HUES64 (cell line): ENCODE results near the gene GCN1.

Experiments used
- H3K27ac ChIP-seq: 2 replicates; pipeline ENCODE4 v1.7.0; 2013; ENCODE audit warnings: low read depth, low read length, inconsistent platforms
- H3K27me3 ChIP-seq: 2 replicates; pipeline ENCODE4 v1.6.1; 2013; ENCODE audit warnings: mild to moderate bottlenecking, low read length; ENCODE audit not compliant: insufficient read depth
- H3K36me3 ChIP-seq: 2 replicates; pipeline ENCODE4 v1.6.1; 2013; ENCODE audit warnings: mild to moderate bottlenecking, low read length; ENCODE audit not compliant: insufficient read depth
- H3K4me1 ChIP-seq: 2 replicates; pipeline ENCODE4 v1.6.1; 2013; ENCODE audit warnings: mild to moderate bottlenecking, low read length, moderate library complexity; ENCODE audit not compliant: insufficient read depth
- H3K4me3 ChIP-seq: 2 replicates; pipeline ENCODE4 v1.5.1; 2013; ENCODE audit warnings: mild to moderate bottlenecking, low read length, moderate library complexity
- H3K9ac ChIP-seq: 2 replicates; pipeline ENCODE4 v1.6.1; 2013; ENCODE audit warnings: mild to moderate bottlenecking, low read depth, low read length
- H3K9me3 ChIP-seq: 2 replicates; pipeline ENCODE4 v1.6.1; 2013; ENCODE audit warnings: low read depth, low read length; ENCODE audit not compliant: insufficient read depth
- WGBS: fragments of 150-250, 120-280 bp; methylation state at CpG from one replicate; pipeline ENCODE4 v1.1.7; 2013; ENCODE audit warnings: missing lambda C conversion rate; 5-methylcytosine and 5-hydroxymethylcytosine counted together

GCN1 gene

DNA sequence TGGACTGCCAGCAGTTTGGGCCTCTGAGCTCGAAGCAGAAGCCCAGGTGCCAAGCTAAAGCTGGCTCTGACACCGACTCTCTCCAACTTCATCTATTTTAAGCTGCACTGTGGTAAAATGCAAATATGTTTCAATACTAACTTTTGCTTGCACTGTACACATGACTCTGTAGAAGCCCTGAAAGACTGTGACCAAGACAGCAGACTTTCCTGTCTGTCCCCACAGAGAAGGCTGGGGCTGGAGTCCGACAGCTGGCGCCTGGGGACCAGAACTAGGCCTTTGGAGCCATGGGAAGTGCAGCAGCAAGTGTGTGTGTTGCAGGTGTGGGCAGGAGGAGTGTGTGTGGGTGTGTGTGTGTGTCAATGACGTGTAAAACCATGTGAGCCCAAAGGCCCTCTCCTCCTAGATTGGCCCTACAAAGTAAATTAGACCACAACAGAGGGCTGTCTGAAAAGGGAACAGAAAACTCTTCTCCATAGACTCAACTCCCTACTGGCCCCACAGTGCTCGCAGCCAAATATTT lies 61.6 kb downstream of the GCN1 start:
- H3K27ac ChIP-seq, result no peak overlapping the region
- H3K9ac ChIP-seq, result no peak overlapping the region
- WGBS, result 98% methylated on average over 5 of the region's 6 CpGs
- no peaks in the 10 kb centered on the region for H3K27me3 ChIP-seq
- H3K9me3 ChIP-seq, result no peaks in the 10 kb centered on the region
- H3K4me3 ChIP-seq, result no peak overlapping the region
- no peaks in the 10 kb centered on the region for H3K4me1 ChIP-seq
- H3K36me3 ChIP-seq, result peaks cover 98% of the 10 kb centered on the region

DNA sequence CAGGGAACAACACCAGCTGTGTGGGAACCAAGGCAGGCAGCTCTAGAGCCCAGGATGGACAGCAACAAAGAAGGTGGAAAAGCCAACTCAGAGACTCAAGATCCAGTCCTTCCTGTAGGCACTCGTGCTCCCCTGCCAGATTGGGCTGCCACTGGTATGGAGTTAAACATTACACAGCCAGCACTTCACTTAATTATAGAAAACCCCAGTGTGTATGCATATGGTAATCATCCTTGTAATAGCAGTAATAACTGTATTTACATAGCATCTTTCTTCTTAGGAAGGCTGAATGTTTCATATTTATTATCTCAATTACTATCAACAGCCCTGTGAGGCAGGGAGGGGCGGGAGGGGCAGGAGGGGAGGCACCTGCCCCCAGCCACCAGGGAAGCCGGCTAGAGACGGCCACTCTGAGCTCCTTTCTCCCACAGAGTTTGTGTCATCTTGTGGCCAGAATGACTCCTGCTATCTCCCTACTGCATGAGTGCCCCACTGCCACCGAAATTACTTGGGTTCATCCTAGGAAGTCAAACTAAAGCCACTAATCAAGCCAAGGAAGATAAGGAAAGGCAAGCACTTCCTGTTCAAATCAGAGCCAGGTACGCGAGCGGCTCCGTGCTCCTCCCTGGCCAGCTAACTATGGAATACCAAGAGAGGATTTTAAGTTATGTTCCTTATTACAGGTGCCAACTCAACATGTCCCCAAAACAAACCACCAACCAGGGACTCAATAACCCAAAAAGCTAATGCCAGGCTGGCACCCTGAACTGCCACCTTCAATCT lies 62.3 kb downstream of the GCN1 start:
- H3K36me3 ChIP-seq, result peaks cover 98% of the 10 kb centered on the region
- H3K4me3 ChIP-seq, result no peak overlapping the region
- no peaks in the 10 kb centered on the region for H3K9me3 ChIP-seq
- no peaks in the 10 kb centered on the region for H3K27me3 ChIP-seq
- no peak overlapping the region for H3K27ac ChIP-seq
- 96% methylated on average over 8 of the region's 9 CpGs for WGBS
- no peak overlapping the region for H3K9ac ChIP-seq
- H3K4me1 ChIP-seq, result no peaks in the 10 kb centered on the region

DNA sequence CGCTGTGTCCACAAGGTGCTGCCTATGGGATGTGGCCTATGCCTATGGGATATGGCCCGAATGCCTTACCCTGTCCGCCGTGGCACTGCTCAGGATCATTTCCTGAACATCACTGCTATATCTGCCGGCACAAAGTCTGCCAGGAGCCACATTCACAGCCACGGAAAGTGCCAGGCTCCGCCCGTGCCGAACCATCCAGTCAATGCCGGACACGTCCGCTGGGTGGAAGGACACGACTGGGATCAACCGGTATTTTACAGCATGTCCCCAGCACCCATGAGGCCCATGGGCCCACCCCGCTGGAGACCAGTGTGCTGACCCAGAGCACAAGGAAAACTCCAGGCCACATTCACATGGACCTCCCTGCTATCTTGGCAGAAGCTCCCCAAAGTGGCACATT lies 63.4 kb downstream of the GCN1 start:
- Histone ChIP-seq H3K27me3 (no peaks in the 10 kb centered on the region), H3K9ac (no peak overlapping the region), H3K27ac (no peak overlapping the region), H3K4me1 (no peaks in the 10 kb centered on the region), H3K4me3 (no peak overlapping the region), H3K36me3 (peaks cover 98% of the 10 kb centered on the region), H3K9me3 (no peaks in the 10 kb centered on the region)
- WGBS, result 96% methylated on average over 15 of the region's 15 CpGs

DNA sequence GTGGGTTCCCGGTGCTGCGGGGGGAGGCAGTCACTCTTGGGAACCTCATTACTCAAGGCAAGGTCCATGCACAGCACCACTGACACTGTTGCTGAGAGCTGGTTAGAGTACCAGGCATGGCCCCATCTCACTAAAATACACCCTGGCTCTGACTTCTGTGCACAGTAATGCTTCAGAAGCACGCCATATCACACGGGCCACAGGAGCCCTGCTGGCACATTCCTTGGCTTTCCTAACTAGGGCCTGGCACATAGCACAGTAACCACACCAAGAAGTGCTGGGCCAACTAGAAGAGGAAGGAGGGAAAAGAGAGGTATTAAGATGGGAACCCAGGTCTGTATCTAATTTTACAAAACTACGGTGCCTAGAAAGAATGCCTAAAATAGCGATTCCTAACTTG lies 64.5 kb downstream of the GCN1 start:
- WGBS, result 97% methylated on average over 6 of the region's 6 CpGs
- no peaks in the 10 kb centered on the region for H3K27me3 ChIP-seq
- no peak overlapping the region for H3K27ac ChIP-seq
- H3K4me3 ChIP-seq, result no peak overlapping the region
- no peak overlapping the region for H3K9ac ChIP-seq
- no peaks in the 10 kb centered on the region for H3K9me3 ChIP-seq
- no peaks in the 10 kb centered on the region for H3K4me1 ChIP-seq
- H3K36me3 ChIP-seq, result peaks cover 93% of the 10 kb centered on the region

DNA sequence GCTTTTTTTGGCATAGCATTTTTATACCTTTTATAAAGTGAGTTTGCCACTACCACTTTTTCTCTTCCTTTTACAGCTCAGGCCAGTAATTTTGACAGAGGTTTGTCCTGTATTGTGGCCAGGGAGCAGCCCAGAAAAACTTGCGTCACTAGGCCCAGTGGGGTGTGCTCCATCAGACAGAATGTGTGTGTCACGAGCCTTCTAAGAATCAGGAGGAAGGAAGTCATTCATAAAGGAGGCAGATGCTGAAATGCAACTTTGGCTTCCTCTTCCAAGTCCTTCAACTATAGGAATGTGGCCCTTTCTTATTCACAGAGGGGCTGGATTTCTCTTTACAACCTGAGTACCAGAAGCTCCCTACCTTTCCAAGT lies 67.9 kb downstream of the GCN1 start:
- no peaks in the 10 kb centered on the region for H3K9me3 ChIP-seq
- H3K4me3 ChIP-seq, result no peak overlapping the region
- 88% methylated on average over 2 of the region's 2 CpGs for WGBS
- H3K27me3 ChIP-seq, result no peaks in the 10 kb centered on the region
- peaks cover 59% of the 10 kb centered on the region for H3K36me3 ChIP-seq
- H3K4me1 ChIP-seq, result no peaks in the 10 kb centered on the region
- no peak overlapping the region for H3K9ac ChIP-seq
- H3K27ac ChIP-seq, result peak overlapping the region; percentile 6; the same call in 1 of the 2 replicates

DNA sequence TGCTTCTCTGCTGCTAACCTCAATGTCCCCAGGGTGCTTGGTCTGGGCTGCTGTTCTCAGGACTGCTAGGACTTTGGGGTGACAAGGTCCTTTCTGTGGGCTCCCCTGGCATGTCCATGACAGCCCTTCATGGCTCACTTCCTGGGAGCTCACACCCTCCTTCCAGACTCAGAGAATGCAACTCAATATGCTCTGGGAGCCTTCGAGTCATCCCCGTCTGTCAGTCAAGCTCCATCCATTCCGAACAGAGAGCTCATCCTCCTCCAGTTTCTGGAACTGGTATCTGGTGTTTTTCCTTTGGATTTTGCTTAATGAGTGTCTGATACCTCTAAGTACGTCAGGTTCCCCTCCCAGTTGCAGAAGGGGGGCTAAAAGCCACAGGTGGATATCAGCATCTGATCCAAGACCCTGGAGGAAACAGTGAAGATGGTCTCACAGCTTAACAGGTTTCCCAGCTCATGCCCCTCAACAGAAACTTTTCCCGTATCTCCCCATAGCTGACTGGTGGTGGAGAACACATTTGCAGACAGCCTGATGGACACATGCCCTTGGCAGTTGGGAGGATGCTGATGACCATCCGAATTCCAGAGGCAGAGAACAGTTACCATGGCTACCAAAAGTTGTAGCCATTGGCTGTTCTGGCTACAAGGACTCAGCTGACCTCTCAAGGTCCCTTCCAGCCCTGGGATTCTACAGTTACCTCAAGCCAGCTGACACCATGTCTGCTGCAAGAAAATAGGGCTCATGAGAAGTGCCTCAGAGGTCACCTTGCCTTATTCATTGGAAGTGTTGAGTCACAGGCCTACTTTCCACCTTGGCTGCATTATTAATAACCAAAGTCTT lies 68.5 kb downstream of the GCN1 start:
- Histone ChIP-seq H3K4me3 (no peak overlapping the region), H3K36me3 (peaks cover 53% of the 10 kb centered on the region)

DNA sequence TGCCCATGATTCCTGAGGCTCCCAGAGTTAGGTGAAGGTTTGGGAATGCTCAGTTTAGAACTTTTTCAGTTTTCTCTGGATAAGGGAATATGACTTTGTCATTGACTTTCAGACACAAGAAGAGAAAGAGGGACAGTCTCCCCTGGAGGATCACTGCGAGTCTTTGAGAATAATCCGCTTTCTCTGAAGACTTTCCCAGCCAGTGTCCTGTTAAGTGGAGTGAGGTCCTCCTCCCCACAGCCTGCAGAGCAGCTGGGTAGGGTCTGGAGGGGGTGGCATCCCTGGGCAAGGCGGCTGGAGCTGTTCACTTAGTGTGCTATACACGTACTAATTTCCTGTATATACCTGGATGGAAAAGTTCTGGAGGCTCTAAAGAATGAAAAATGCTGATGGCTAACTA lies 69.5 kb downstream of the GCN1 start:
- Histone ChIP-seq H3K9ac (no peak overlapping the region), H3K27me3 (no peaks in the 10 kb centered on the region), H3K4me1 (no peaks in the 10 kb centered on the region), H3K36me3 (peaks cover 43% of the 10 kb centered on the region), H3K9me3 (no peaks in the 10 kb centered on the region), H3K4me3 (no peak overlapping the region), H3K27ac (no peak overlapping the region)
- 92% methylated on average over 4 of the region's 4 CpGs for WGBS

More for the DNA sequence above, 68.5 kb downstream of the GCN1 start:
- 92% methylated on average over 6 of the region's 6 CpGs for WGBS
- Histone ChIP-seq H3K27me3 (no peaks in the 10 kb centered on the region), H3K4me1 (no peaks in the 10 kb centered on the region), H3K9ac (no peak overlapping the region), H3K9me3 (no peaks in the 10 kb centered on the region), H3K27ac (peak overlapping the region; percentile 6; the same call in 1 of the 2 replicates)

DNA sequence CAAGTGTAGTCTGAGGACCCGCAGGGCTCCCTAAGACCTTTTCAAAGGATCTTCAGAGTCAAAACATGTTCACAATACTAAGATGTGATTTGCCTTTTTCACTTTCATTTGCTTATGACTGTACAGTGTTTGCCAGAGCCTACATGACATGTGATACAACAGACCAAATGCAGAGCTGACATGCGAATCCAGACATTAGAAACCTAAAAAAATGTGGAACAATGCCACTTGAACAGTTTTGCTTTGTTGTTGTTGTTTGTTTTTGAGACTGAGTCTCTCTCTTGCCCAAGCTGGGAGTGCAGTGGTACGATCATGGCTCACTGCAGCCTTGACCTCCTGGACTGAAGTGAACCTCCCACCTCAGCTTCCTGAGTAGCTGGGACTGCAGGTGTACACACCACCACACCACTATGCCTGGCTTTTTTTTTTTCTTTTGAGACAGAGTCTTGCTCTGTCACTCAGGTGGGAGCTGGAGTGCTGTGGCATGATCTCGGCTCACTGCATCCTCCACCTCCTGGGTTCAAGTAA lies 72.7 kb downstream of the GCN1 start:
- H3K9me3 ChIP-seq, result no peaks in the 10 kb centered on the region
- H3K27ac ChIP-seq, result no peak overlapping the region

DNA sequence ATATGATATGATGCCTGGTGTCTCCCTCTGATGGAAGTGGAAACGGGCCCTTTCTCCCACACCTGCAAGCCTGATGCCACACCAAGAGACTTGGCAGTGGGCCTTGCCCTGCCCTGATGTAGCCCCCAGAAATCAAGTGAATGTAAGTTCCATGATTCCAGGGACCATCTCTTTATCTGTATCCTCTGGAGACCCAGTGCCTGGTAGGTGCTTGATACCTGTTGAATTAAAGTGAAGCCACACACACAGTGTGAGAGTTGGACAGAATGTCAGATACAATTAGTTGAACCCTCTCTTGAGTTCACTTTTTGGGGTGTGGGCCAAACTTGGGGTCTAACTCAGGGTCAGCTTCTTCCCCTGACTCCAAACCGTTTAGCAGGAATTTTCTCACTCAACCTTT lies 73.2 kb downstream of the GCN1 start:
- H3K4me1 ChIP-seq, result peaks cover 5% of the 10 kb centered on the region

More for the DNA sequence above, 72.7 kb downstream of the GCN1 start:
- WGBS, result 90% methylated on average over 4 of the region's 4 CpGs
- Histone ChIP-seq H3K27me3 (no peaks in the 10 kb centered on the region), H3K4me1 (peaks cover 5% of the 10 kb centered on the region), H3K9ac (no peak overlapping the region), H3K4me3 (no peak overlapping the region), H3K36me3 (peaks cover 12% of the 10 kb centered on the region)

DNA sequence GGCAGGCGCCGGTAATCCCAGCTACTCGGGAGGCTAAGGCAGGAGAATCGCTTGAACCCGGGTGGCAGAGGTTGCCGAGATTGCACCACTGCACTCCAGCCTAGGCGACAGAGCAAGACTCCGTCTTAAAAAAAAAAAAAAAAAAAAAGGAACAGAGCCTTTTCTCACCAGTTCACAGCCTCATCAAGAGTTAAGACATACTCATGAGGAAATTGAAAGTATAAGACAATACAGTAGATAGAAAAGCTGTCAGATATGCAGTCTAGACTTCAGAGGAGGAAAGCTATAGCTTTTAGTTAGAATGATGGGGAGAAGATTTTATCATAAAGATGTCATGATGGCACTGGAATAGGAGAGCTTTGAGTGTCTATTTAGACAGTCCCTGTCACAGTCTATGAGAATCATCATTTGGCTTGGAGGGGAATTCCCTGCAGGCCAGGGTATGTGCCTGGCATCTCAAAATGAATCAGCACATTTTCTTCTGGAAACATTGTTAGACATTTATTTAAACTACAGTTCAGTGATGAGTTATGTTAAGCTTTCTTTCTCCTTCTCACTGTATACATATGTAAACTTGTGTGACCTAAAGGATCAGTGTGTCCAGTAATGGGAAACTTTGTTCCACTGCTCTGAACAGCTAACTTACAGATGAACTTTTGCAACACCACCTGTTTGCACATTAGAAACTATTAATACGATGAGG lies 75.1 kb downstream of the GCN1 start:
- 94% methylated on average over 9 of the region's 9 CpGs for whole genome bisulfite sequencing
- H3K9ac ChIP-seq, result no peak overlapping the region

More for the DNA sequence above, 73.2 kb downstream of the GCN1 start:
- Histone ChIP-seq H3K27ac (no peak overlapping the region), H3K9me3 (no peaks in the 10 kb centered on the region), H3K9ac (no peak overlapping the region), H3K4me3 (no peak overlapping the region), H3K36me3 (peaks cover 7% of the 10 kb centered on the region), H3K27me3 (no peaks in the 10 kb centered on the region)
- WGBS, result 100% methylated on average over 1 of the region's 2 CpGs

More for the DNA sequence above, 75.1 kb downstream of the GCN1 start:
- no peaks in the 10 kb centered on the region for H3K27me3 ChIP-seq
- H3K4me3 ChIP-seq, result no peak overlapping the region
- H3K27ac ChIP-seq, result no peak overlapping the region
- peaks cover 7% of the 10 kb centered on the region for H3K36me3 ChIP-seq
- peaks cover 13% of the 10 kb centered on the region for H3K4me1 ChIP-seq
- H3K9me3 ChIP-seq, result no peaks in the 10 kb centered on the region
